HUES48 (cell line): ENCODE measurements around the gene TXNDC11.

ENCODE experiments used
- H3K27ac ChIP-seq: one replicate; pipeline ENCODE4 v1.7.0; 2013; ENCODE audit warnings: low read depth, low read length, inconsistent platforms
- H3K27me3 ChIP-seq: 2 replicates; pipeline ENCODE4 v1.6.1; 2013; ENCODE audit warnings: mild to moderate bottlenecking, low read length; ENCODE audit not compliant: control insufficient read depth, insufficient read depth
- H3K36me3 ChIP-seq: 2 replicates; pipeline ENCODE4 v1.6.1; 2013; ENCODE audit warnings: low read length; ENCODE audit not compliant: control insufficient read depth, insufficient read depth
- H3K4me1 ChIP-seq: 2 replicates; pipeline ENCODE4 v1.6.1; 2013; ENCODE audit warnings: mild to moderate bottlenecking, low read length; ENCODE audit not compliant: control insufficient read depth, insufficient read depth
- H3K4me3 ChIP-seq: 2 replicates; pipeline ENCODE4 v1.5.1; 2013; ENCODE audit warnings: mild to moderate bottlenecking, low read depth, low read length
- H3K9ac ChIP-seq: 2 replicates; pipeline ENCODE4 v1.6.1; 2013; ENCODE audit warnings: mild to moderate bottlenecking, low read depth, low read length, moderate library complexity
- H3K9me3 ChIP-seq: 2 replicates; pipeline ENCODE4 v1.6.1; 2013; ENCODE audit warnings: low read length; ENCODE audit not compliant: control insufficient read depth, insufficient read depth

Gene TXNDC11

DNA sequence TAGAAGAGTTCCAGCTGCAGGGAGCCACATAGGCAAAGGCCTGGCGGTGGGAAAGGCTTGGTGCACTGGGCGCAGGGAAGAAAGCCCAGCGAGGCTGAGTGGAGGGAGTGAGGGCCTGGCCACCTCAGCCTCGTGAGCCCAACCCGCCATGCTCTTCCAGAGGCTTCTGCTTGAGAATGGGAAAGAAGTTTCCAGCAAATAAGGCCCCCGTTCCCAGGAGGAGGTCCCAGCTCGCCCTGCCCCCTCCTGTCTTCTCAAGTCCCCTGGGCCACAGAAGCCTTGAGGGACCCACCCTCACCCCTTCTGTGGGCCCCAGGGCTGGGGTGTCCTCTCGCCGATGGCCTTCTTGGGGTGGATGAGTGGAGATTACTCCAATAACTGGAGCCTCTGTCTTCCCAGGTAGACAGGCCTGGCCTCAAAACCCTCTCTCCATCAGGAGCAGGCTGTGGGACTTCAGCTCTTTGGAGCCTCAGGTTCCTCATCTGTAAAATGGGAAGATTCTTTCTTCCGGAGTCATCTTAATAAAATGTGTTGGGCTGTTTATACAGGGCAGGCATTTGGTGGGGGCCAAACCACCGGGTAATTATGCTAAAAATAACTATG, 75.3 kb downstream of the TXNDC11 start:
- Histone ChIP-seq H3K4me1 (peaks cover 26% of the 10 kb centered on the region), H3K27ac (no peak overlapping the region), H3K4me3 (peak overlapping the region; percentile 62; the same call in 1 of the 2 replicates), H3K9ac (no peak overlapping the region), H3K9me3 (no peaks in the 10 kb centered on the region), H3K36me3 (no peaks in the 10 kb centered on the region), H3K27me3 (0 out of 2 replicates have a peak, but pooled peaks cover 5% of the 10 kb centered on the region)

DNA sequence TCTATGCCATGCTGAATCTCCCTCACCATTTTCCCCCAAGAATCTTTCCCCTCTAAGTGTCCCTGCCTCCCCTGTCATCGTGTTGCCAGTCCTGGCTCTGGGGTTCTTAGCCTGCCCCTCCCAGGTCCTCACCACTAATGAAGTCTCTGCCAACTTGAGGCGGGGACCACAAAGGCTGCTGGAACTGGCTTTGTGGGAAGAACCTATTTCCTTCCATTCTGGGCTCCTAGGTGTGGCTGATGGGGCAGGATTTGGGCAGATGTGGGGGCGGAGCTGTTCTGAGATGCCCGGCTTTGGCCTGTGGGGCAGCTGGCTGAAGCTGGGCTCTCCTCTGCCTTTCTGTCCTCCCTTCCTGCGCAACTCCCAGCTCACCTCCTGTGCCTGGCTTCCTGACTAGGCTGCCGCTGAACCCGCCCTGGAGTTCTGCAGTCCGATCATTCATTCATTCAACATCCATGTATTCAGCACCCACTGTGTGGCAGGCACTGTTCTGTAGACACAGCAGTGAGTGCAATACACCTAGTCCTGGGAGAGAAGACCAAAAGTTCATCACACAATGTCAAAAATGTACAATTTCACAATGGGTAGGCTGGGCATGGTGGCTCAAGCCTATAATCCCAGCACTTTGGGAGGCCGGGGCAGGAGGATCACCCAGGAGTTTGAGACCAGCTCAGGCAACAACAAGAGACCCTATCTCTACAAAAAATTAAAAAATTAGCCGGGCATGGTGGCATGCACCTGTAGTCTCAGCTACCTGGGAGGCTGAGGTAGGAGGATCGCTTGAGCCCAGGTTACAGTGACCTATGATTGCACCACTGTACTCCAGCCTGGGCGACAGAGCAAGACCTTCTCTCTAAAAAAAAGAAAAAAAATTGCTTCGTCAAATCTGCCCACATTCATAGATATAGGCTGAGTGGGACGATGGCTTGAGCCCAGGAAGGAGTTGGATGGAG, 76.3 kb downstream of the TXNDC11 start:
- no peak overlapping the region for H3K9ac ChIP-seq
- no peaks in the 10 kb centered on the region for H3K36me3 ChIP-seq
- H3K27ac ChIP-seq = no peak overlapping the region
- H3K9me3 ChIP-seq = no peaks in the 10 kb centered on the region
- H3K4me1 ChIP-seq = peaks cover 26% of the 10 kb centered on the region
- 0 out of 2 replicates have a peak, but pooled peaks cover 5% of the 10 kb centered on the region for H3K27me3 ChIP-seq
- H3K4me3 ChIP-seq = no peak overlapping the region

DNA sequence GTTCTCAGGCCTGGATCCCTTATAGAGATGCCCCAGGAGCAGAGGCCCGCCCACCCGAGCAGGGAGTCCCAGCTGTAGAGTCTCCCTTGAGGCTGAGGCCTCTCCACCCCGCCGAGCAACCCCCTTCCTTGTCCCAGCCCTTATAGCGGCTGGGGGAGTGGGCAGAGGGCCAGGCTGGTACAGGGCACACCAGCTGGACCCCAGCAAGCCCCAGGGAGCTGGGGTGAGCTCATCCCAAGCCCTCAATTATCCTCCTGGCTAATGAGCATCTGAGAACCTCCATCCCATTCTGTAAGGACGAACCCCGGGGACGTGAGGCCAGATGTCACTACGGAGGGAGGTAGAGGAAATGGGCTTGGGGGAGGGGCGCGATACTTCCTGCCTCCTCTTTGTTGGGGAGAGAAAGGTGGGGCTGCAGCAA, 77.6 kb downstream of the TXNDC11 start:
- Histone ChIP-seq H3K4me1 (peaks cover 19% of the 10 kb centered on the region), H3K36me3 (no peaks in the 10 kb centered on the region), H3K27me3 (0 out of 2 replicates have a peak, but pooled peaks cover 5% of the 10 kb centered on the region), H3K4me3 (no peak overlapping the region), H3K27ac (no peak overlapping the region), H3K9ac (no peak overlapping the region; the same call in 1 of the 2 replicates), H3K9me3 (no peaks in the 10 kb centered on the region)

DNA sequence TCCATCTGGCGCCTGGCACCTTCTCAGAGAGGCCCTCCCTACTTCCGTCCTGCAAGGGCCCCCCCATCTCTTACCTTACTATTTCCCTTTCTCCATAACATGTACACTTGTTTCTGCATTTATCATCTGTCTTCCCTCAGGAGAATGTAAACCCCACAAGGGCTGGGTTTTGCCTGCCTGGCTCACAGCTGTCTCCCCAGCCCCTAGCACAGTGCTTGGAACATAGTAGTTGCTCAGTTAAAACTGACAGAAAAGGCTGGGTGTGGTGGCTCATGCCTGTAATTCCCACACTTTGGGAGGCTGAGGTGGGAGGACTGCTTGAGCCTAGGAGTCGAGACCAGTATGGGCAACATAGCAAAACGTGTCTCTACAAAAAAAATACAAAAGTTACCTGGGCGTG, 80.1 kb downstream of the TXNDC11 start:
- peaks cover 19% of the 10 kb centered on the region for H3K4me1 ChIP-seq
- H3K36me3 ChIP-seq = no peaks in the 10 kb centered on the region
- 0 out of 2 replicates have a peak, but pooled peaks cover 5% of the 10 kb centered on the region for H3K27me3 ChIP-seq
- H3K9me3 ChIP-seq = no peaks in the 10 kb centered on the region
- H3K27ac ChIP-seq = no peak overlapping the region
- H3K4me3 ChIP-seq = no peak overlapping the region
- no peak overlapping the region for H3K9ac ChIP-seq

DNA sequence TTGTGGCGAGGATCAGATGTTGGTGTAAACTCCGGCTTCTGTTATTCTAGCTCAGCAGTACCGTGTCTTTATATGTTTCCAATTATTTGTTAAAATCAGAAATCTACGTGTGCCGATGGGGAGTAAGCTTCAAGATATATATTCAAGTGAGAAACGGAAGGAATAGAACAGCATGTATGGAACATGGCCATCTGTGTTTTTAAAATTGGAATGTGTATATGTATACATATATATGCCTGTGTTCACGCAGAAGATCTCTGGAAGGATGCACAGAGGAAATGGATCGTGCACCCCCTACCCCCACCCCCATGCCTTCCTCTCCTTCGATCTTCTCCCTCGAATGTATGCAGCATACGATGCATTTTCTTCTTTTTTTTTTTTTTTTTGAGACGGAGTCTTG, 82.1 kb downstream of the TXNDC11 start:
- Histone ChIP-seq H3K4me3 (no peak overlapping the region), H3K36me3 (no peaks in the 10 kb centered on the region), H3K9me3 (no peaks in the 10 kb centered on the region), H3K9ac (no peak overlapping the region), H3K27me3 (no peaks in the 10 kb centered on the region), H3K27ac (no peak overlapping the region), H3K4me1 (peaks cover 16% of the 10 kb centered on the region)

DNA sequence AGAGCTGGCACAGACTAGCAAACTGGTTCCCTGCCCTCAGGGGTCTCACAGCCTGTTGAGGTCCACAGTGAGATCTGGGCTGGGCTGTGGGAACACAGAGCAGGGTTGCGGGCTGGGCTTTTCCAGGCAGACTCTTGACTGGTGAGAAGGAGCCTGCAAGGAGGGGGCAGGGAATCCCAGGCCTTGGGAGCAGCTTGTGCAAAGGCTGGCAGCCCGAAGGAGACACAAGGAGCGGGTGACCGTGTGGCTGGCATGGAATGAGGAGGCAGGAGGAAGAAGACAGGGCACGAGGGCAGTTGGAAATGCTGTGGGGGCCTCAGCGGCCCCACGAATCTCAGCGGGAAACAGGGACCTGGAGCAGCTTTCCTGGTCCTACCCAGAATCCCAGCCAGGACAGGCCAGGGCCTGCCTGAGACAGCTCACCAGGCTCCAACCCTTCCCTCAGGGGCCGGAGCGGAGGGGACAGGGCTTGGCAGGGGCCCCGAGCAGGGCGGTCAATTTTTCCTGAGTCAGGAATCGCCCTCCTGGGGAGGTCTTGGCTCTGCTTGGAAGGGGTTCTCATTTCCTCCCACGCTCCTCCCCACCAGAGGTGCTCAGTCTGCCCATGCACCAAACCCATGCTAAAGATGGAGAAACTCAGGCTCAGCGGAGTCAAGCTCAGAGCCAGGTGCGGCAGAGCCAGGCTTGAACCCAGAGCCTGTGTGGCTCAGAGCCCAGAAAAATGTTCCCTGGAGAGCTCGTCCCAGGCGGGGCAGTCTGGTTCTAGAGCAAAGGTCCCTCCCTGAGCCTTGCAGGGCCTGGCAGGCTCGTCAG, 83.6 kb downstream of the TXNDC11 start:
- no peaks in the 10 kb centered on the region for H3K27me3 ChIP-seq
- H3K36me3 ChIP-seq = no peaks in the 10 kb centered on the region
- H3K9ac ChIP-seq = no peak overlapping the region
- no peak overlapping the region for H3K27ac ChIP-seq
- peaks cover 7% of the 10 kb centered on the region; the same call in 1 of the 2 replicates for H3K4me1 ChIP-seq
- no peaks in the 10 kb centered on the region for H3K9me3 ChIP-seq
- H3K4me3 ChIP-seq = no peak overlapping the region

DNA sequence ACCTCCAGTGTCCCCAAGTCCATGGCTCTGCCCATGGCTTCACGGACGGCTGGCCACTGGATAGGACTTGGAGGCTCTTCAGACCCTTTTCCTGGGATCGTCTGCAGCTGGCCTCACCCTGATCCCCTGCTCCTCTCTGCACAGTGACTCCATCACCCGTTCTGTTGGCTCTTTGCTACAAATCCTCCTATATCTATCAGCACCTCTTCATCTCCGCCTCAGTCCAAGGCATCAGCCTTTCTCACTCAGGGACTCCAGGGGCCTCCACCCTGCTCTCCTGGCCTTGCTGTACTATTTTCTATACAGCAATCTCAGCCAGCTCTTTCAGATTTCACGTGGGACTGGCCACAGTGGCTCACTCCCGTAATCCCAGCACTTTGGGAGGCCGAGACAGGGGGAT, 85.1 kb downstream of the TXNDC11 start:
- H3K4me3 ChIP-seq = no peak overlapping the region
- H3K36me3 ChIP-seq = no peaks in the 10 kb centered on the region
- H3K9ac ChIP-seq = no peak overlapping the region
- H3K4me1 ChIP-seq = peaks cover 7% of the 10 kb centered on the region; the same call in 1 of the 2 replicates
- no peaks in the 10 kb centered on the region for H3K9me3 ChIP-seq
- H3K27me3 ChIP-seq = no peaks in the 10 kb centered on the region
- H3K27ac ChIP-seq = no peak overlapping the region

DNA sequence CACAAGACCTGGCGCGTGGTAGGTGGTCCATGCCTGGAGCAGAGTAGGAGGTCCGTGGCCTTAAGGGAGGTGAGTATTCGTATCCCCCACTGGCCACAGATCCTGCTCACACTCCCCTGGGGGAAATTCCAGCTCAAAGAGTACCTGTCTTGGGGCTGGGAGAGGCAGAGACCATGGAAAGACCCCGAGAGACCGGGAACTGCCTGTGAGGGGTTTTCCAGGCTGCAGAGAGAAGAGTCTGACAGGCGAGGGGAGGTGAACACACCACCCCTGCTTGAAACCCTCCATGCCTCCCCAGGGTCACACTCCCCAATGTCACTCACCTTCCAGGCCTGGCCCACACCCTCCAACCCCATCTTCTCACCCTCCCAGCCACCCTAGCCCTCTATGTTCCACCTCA, 87.0 kb downstream of the TXNDC11 start:
- H3K27ac ChIP-seq = no peak overlapping the region
- H3K36me3 ChIP-seq = no peaks in the 10 kb centered on the region
- H3K4me3 ChIP-seq = no peak overlapping the region

DNA sequence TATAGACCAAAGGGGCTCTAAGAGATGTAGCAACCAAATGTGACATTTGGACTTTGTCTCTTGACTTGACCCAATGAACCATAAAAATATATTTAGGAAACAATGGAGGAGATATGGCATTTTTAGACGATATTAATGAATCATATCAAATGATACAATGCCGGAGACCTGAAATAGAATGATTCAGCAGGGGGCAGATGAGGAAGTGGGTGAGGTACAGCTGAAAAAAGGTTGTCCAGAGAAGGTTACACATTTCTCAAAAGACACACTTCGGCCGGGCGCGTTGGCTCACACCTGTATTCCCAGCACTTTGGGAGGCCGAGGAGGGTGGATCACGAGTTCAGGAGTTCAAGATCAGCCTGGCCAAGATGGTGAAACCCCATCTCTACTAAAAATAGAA, 90.9 kb downstream of the TXNDC11 start:
- no peak overlapping the region for H3K4me3 ChIP-seq
- no peaks in the 10 kb centered on the region for H3K4me1 ChIP-seq
- no peak overlapping the region for H3K27ac ChIP-seq
- H3K9ac ChIP-seq = no peak overlapping the region
- no peaks in the 10 kb centered on the region for H3K9me3 ChIP-seq
- H3K27me3 ChIP-seq = no peaks in the 10 kb centered on the region
- no peaks in the 10 kb centered on the region for H3K36me3 ChIP-seq

More for the DNA sequence above, 87.0 kb downstream of the TXNDC11 start:
- H3K27me3 ChIP-seq = no peaks in the 10 kb centered on the region
- H3K9me3 ChIP-seq = no peaks in the 10 kb centered on the region
- no peak overlapping the region for H3K9ac ChIP-seq
- peaks cover 7% of the 10 kb centered on the region; the same call in 1 of the 2 replicates for H3K4me1 ChIP-seq

DNA sequence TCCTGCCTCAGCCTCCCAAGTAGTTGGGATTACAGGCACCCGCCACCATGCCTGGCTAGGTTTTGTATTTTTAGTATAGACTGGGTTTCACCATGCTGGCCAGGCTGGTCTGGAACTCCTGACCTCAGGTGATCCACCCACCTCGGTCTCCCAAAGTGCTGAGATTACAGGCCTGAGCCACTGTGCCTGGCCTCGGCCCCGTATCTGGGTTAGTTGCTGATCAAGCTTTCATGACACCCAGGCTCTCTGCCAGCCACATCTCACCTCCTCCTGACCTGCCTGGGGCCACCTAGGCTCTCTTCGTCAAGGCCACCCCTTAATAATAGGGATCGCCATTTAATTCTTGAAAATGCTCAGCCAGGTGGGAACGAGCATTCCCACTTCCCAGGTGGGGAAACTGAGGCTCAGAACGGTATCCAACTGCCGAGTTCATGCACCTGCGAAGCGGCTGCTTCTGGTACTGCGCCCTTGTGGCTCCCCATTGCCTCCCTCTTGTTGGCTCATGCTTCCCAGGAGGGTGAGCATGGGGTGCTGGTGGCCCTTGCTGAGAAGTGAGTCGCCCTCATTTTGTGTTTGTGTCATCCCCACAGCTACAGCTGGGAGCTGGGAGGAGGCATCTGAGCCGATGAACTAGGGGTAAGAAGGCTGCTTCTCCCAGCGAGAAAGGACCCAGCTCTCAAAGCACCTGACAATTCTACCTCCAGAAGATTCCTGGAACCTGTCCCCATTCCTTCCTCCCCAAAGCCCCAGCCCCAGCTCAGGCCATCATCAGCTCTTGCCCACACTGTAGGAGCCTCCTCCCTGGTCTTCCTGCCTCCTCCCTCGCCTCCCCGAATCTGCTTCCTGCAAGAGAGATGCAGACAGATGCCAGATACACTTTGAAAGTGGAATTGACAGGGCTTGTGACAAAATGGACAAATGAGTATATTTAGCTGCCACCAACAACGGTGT, 91.7 kb downstream of the TXNDC11 start:
- no peak overlapping the region for H3K9ac ChIP-seq
- no peak overlapping the region for H3K4me3 ChIP-seq
- H3K9me3 ChIP-seq = no peaks in the 10 kb centered on the region
- H3K27me3 ChIP-seq = no peaks in the 10 kb centered on the region
- H3K4me1 ChIP-seq = no peaks in the 10 kb centered on the region
- H3K36me3 ChIP-seq = no peaks in the 10 kb centered on the region
- H3K27ac ChIP-seq = no peak overlapping the region
